GM18867 (cell line): Measurements from ENCODE around the gene ADGB.

Experiments used
- ATAC-seq: cut with Tn5 transposase; IDR thresholded peaks from one replicate; pipeline ENCODE4 v1.9.1; 2021; ENCODE audit warnings: mild to moderate bottlenecking, moderate library complexity; ENCODE audit not compliant: unreplicated experiment

The ADGB gene

DNA sequence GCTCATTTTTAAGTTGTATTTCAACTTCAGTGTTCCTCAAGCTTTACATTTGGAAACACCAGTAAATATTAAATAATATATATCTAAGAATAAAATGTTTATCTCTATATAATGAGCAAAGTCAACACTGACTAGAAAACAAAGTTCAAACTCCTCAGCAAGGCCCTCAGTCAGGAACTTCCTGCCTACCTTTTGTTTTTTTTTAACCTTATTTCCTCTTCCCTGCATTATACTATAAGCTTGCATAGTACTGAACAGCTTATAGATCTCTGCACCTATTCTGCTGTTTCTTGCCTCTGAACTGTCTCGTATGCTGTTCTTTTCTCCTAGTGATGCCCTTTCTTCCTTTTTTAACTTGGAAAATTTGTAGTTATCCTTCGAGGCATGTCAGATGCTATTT, 29.6 kb downstream of the ADGB start:
- no peak for ATAC-seq

DNA sequence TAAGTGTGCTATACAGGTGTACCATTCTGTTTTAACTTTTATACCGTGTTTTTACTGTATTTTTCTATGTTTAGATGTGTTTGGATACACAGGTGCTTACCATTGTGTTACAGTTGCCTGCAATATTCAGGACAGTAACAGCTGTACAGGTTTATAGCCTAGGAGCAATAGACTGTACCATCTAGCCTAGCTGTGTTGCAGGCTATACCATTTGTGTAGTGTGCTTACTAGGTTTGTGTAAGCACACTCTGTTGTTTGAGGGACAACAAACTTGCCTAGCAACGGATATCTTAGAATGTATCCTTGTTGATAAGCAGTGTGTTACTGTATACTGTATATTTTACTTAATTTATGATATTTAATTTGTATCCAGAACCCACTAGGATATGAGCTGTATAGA, 35.2 kb downstream of the ADGB start:
- ATAC-seq: no peak

- ATAC-seq: no peak
Measured at GRCh38 chr6:146635165-146635564, 36.4 kb downstream of the ADGB start.

DNA sequence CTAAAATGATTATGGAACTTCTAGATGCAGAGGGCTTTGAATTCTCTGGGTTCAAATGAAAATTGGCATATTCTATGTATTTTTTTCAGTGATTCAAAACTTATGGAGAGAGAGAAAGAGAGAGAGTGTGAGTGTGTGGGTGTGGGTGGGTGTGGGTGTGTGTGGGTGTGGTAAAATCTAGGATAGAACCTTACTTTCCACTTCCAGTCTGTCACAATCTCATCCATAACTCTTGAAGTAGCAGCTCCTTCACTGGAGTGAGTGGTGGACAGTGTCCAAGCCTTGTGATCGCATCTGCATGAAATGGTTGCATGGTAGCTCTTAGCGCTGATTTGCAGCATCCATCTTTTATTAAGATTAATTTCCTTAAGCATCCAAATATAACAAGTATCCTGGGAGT, 37.7 kb downstream of the ADGB start:
- no peak for ATAC-seq

GRCh38 chr6:146642921-146643320, 44.1 kb downstream of the ADGB start:
- no peak for ATAC-seq

GRCh38 chr6:146650799-146651481, 52.2 kb downstream of the ADGB start:
- ATAC-seq: no peak

DNA sequence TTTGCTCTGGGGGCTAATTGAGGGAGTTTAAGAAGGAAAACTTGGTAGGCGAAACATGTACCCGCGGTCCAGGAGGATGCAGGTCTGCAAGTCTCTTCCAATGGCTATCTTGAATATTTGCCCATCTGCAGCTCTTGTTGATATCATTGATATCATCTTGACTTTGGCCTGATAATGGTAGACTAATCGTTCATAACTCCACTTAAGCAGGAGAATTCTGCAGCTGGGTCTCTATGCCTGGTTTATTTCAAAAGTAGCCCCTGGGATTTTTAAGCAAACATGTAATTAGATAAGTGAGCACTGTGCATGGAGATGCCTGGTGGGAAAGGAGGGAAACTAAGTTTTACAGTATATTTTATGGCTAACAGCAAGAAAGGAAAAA, 52.7 kb downstream of the ADGB start:
- ATAC-seq: no peak

DNA sequence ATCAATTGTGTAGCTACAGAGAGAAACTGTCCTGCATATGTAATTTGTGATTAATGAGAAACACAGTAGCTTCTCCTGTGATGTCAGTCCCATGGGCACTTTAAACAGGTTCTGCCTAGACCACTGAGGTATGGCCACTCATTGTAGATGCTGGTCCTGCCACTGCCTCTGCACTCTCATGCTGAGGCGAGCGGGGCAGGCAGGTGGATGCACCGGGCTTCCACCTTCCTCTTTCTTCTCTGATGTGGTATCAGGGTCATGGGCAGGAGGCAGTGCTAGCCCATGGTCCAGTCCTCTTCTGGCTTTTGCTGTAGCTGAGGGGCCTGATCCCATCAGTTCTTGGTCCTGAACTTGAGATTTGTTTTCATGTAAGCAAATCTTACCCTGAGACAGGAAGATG, 58.7 kb downstream of the ADGB start:
- no peak for ATAC-seq

DNA sequence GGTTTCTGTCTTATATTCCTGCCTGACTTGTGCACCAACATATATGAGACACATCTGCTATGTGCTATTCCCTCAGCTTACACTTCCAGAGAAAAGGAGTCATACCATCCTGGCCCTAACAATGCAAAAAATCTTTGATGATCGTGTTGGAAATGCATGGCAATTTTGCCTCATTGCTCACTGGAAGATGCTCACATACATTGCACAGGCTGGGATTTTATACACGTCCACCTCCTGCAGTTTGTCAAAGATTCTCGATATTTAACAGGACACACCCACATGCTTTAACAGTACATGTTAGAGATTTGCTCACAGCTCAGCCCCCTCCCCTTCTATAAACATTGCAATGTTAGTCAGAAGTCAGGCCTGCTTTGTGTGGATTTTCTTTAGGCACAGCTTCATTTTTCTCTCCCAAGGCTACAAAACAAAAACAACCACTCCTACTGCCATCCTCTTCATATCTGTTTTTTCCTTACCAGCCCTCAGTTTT, 66.1 kb downstream of the ADGB start:
- no peak for ATAC-seq

DNA sequence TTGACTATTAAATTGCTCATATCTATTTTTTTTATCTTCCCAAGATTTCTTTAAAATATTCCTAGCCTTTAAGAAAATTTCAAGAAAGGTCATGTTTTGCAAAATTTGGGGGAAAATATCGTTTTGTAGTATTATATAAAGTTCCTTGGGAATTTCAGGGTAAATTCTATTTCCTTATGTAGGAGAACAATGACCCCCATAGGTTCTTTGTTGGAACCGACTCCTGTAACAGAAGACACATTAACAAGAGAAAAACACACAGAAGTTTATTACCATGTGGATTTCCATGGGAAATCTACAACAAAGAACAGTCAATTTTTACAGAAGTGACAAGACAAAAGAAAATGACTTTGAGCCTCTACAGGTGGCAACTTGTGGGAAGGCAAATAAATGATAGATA, 68.1 kb downstream of the ADGB start:
- ATAC-seq: no peak

DNA sequence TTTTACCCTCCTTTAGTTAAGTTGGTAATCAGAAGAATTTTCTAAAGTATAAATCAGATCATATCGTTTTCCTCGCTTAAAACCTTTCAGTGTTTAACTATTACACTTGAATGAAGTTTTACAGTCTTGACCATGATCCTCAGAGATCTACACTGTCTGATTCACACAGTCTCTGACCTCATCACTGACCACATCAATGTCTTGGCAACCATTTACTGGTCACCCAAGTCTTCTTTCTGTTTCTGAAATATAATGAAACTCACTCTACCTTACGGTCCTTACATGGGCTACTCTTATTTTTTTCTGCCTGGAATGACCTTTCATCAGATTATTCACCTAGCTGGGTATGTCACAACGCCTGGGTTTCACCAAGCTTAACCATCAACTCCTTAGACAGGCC, 71.4 kb downstream of the ADGB start:
- ATAC-seq: no peak

DNA sequence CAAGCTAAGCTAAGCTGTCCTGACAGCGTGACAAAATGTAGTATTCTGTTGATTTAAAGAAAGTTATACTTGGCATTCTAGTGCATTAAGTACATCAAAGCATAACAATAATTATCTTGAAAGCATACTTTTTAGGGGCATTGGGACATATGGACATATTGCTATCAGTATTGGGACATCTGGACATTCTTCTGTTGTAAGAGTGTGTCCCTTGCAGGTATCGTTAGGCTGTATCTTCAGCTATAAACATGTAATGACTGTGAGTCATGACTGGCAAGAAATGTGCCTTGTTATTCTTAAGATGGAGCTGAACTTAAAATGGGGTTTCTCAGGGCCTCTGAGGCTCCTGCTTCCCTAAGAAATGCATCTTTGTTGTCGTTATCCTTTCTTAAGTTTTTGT, 74.3 kb downstream of the ADGB start:
- no peak for ATAC-seq

DNA sequence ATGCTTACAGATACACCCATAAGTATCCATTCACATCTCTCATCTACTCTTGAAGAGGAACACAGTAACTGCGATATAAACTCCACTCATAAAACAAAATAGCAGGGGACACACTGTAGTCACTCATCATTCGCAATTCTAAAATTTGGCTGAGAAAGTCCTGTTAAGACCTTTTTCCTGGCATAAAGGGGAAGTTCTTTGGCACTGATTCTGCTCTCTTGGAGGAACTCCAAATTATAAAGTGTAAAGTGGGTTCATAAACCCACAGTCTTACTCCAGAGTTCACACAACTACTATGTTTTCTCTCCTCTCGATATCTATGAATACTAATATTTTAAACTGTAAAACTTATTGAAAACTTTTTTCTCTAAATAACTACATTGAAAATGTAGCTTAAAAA, 80.6 kb downstream of the ADGB start:
- no peak for ATAC-seq

- no peak for ATAC-seq
Measured at GRCh38 chr6:146682919-146683318, 84.1 kb downstream of the ADGB start.

DNA sequence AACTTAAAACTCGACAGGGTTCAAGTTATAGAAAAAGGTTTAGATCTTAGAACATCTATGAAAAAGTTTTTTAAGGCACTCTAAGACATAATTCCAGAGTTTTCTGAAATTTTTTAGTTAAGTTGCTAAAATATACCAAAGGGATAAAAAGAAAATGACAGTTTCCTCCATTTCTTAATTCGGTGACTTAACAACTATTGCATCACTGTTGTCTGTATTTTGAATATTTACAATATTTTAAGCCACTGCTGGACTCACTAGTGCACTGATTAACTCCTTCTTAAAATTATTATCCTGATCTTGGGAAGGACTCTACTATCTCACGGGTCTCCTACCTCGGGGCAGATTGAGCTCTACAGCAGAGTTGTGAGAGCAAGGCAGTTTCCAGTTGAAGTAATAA, 91.0 kb downstream of the ADGB start:
- no peak for ATAC-seq

GRCh38 chr6:146693342-146693741, 94.6 kb downstream of the ADGB start:
- ATAC-seq: no peak

DNA sequence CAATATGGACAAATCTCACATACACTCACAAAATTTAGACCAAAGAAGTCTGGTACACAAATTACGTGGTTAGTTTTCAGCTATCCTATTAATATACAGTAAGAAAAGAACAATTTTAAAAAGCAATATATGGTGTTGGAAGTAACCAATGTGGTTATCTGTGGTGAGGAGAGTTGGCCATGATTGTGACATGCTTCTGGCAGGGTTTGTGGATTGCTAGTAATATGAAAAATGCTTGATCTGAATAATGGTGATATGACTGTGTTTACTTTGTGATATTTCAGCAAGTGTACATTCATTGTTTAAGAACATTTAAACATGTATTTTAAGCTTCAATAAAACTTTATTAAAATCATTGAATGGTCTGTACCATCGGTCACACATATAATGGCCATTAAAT, 99.1 kb downstream of the ADGB start:
- ATAC-seq: no peak

DNA sequence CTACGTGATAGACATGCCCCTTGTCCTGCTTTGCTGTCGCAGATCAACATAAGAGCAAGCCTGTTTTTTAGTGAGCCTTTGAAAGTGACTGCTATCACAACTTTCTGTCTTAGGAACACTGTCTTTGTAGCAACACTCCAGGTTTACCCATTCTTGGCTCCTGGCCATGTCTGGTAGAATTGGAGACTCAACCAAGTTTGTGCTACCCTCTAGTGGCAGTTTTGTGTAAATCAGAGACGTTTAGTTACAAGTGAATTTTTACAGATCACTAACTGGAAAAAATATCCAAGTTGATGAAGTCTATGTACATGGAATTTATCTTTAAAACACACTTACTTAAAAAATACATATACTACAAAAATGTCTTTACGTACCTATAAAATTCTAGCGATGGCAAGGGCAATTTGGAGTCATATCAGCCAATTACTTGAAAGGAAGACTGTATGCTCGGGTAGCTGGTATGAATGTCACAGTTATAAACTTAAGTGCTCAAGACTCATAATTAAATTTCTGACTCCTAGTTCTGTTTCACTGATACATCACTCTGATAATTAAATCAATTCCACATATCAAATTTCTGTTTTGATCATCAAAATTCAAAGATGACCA, 101.4 kb downstream of the ADGB start:
- ATAC-seq: peak; percentile 92

DNA sequence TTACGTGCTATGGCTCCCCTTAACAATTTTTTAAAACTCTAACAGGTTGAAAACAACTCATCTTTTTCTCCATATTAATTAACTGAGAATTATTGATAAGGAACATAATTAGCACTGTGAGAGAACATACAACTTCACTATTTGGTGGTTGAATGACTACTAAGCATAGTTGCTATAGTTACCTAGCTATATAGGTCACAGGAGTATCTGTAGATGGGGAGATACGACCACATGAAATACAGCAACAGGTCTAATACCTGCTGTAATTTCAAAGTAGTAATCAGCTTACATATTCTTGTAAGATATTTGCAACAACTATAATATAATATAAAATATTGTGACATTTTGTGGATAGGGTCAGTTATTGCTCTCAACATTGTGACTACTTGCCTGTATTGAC, 102.9 kb downstream of the ADGB start:
- no peak for ATAC-seq

DNA sequence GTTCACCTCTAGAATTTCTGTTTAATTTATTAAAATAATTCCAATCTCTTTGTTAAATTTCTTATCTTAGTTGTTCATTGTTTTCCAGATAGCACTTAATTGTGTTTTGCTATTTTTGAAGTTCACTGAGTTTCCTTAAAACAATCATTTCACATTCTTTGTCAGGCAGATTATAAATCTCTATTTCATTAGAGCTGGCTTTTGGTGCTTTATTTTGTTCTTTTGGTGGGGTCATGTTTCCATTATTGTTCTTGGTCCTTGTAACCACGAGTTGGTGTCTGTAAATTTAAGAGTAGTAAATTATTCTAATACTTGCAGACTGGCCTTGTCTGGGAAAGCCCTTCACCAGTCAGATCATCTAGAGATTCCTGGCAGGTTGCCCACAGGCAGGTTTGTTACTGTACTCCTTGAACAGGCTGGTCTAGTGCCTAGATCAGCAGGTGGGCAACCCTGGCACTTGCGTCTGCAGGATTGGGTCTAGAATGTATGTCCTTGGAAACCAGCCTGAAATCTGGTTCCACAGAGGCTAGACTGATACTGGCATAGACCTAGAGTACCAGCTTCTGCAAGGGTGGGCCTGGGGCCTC, 110.4 kb downstream of the ADGB start:
- no peak for ATAC-seq

DNA sequence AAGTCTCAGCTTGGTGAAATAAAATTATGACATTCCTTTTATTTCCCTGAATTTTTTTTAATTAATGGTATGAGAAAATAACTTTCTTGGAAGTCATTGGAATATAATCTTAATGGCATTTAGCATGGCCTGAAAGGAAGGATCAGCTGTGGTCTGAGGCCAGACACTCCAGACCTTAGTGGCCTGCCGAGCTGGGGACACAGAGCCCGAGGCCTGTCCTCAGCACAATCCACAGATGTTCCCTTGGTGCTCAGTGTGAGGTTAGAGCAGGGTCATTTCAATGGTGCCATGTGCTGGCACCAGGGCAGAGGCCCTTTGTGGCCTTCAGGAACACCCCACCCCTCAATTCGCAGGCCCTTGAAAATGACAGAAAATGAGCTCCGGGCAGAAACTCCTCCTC, 120.6 kb downstream of the ADGB start:
- ATAC-seq: no peak

DNA sequence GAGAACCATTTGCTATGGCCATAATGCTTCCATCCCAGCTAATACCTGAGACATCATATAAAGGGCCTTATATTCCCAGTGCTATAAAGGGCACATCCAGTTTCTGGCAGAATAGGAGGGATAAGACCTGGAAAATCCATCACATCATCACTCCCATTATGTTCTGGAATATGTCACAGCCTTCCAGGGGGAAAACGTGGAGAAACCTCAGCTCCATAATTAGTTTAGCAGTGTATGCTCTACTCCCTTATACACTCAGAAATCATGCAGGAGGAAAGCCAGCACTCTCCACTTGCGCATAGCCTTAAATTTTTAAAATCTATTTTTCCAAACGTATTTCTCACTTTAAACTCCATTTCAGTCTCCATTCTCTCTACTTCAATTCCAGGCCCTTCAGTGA, 140.9 kb downstream of the ADGB start:
- ATAC-seq: no peak

DNA sequence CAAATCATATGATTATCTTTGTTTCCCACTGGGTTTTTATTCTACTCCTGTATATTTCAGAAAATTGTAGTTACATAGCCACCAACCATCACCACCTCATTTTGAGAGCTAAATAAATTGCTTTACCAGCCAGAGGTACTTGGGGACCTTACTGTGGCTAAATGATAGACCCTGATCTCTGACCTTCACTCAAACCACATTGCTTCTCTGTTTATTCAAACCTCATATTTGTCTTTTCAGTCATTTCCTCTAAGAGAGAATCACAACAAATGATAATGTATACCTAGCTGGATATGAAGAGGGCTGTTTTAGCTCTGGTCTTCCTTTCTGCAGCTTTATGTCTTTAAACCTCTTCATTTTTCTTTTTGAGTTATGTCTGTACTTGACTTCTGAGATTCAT, 142.8 kb downstream of the ADGB start:
- no peak for ATAC-seq
